SK-N-SH (cell line): ENCODE measurements around the gene STK16.

Experiments
- CHD2 ChIP-seq: fragments of 150-350 bp; IDR thresholded peaks from 2 replicates; pipeline ENCODE4 v1.6.1; 2018; ENCODE audit warnings: low read length; ENCODE audit not compliant: partially characterized antibody
- ELF1 ChIP-seq: IDR thresholded peaks from 2 replicates; pipeline ENCODE4 v1.4.0; 2012
- FOXJ3 ChIP-seq: sonication (generic); formaldehyde crosslinking; IDR thresholded peaks from 2 replicates; pipeline ENCODE4 v1.5.1; 2020; ENCODE audit warnings: mild to moderate bottlenecking, missing genetic modification reagents
- JUND ChIP-seq: IDR thresholded peaks from 2 replicates; pipeline ENCODE4 v1.4.0; 2012
- POLR2AphosphoS5 ChIP-seq: IDR thresholded peaks from 2 replicates; pipeline ENCODE4 v1.6.1; 2012; ENCODE audit warnings: low read depth, low read length
- SIN3A ChIP-seq: IDR thresholded peaks from 2 replicates; pipeline ENCODE4 v1.6.1; 2012; ENCODE audit warnings: low read depth, mild to moderate bottlenecking, low read length, moderate library complexity, borderline replicate concordance
- SMC3 ChIP-seq: IDR thresholded peaks from 2 replicates; pipeline ENCODE4 v1.6.1; 2012; ENCODE audit warnings: low read depth, low read length, improper control_type of control experiment
- TAF1 ChIP-seq: IDR thresholded peaks from 2 replicates; pipeline ENCODE4 v1.6.1; 2012; ENCODE audit warnings: low read depth, mild to moderate bottlenecking, low read length, moderate library complexity, borderline replicate concordance
- TEAD4 ChIP-seq: IDR thresholded peaks from 2 replicates; pipeline ENCODE4 v1.4.0; 2012; ENCODE audit warnings: mild to moderate bottlenecking, borderline replicate concordance; ENCODE audit not compliant: insufficient read depth
- USF2 ChIP-seq: fragments of 150-350 bp; IDR thresholded peaks from 2 replicates; pipeline ENCODE4 v1.6.1; 2017; ENCODE audit warnings: antibody characterized with exemption, low read length, low read depth, borderline replicate concordance
- TF ChIP-seq, protein P1 (sequence below): fragments of 200-600 bp; sonication (generic); IDR thresholded peaks from 2 replicates; pipeline ENCODE4 v1.6.1; 2017; ENCODE audit warnings: antibody characterized with exemption, mild to moderate bottlenecking, moderate library complexity
- TF ChIP-seq, protein P2 (sequence below): IDR thresholded peaks from 2 replicates; pipeline ENCODE4 v1.4.0; 2012; ENCODE audit warnings: low read depth

DNA sequence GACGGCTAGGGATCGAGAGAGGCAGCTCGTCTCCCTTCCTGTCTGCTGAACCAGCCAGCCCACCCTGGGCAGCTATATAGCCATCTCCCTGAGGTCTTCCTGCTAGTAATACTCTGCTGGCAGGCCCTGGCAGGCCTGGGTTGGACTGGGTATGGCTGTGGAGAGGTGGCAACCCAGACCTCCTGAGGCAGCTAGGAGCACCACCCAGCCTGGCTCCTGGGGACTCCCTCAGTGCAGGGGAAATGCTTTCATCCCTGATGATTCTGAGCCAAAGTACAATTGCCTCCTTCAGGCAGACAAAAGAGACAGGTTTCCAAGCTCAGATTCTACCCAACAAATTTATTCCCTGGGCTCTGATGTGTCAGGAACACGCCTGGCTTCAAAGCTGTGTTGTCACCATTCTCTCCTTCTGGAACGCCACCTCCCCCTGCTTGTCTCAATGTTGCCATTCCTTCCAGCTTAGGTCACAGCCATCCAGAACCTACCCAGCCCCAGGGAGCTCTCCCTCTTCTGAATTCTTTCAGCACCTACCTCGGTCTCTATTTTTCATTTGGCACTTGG, 29.2 kb downstream of the STK16 start:
- TF ChIP-seq, protein P1, sequence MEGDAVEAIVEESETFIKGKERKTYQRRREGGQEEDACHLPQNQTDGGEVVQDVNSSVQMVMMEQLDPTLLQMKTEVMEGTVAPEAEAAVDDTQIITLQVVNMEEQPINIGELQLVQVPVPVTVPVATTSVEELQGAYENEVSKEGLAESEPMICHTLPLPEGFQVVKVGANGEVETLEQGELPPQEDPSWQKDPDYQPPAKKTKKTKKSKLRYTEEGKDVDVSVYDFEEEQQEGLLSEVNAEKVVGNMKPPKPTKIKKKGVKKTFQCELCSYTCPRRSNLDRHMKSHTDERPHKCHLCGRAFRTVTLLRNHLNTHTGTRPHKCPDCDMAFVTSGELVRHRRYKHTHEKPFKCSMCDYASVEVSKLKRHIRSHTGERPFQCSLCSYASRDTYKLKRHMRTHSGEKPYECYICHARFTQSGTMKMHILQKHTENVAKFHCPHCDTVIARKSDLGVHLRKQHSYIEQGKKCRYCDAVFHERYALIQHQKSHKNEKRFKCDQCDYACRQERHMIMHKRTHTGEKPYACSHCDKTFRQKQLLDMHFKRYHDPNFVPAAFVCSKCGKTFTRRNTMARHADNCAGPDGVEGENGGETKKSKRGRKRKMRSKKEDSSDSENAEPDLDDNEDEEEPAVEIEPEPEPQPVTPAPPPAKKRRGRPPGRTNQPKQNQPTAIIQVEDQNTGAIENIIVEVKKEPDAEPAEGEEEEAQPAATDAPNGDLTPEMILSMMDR: no peak
- no peak for TF ChIP-seq SIN3A
- TF ChIP-seq JUND: peak; percentile 30; the same call in 1 of the 2 replicates
- TF ChIP-seq FOXJ3 (CRISPR knock-in tag): no peak
- TF ChIP-seq TEAD4: no peak
- no peak for TF ChIP-seq USF2
- TF ChIP-seq POLR2AphosphoS5: no peak
- TF ChIP-seq TAF1: no peak
- no peak for TF ChIP-seq SMC3
- TF ChIP-seq CHD2: no peak
- TF ChIP-seq, protein P2, sequence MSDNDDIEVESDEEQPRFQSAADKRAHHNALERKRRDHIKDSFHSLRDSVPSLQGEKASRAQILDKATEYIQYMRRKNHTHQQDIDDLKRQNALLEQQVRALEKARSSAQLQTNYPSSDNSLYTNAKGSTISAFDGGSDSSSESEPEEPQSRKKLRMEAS: no peak
- TF ChIP-seq ELF1: no peak
